ENCODE measurements around the gene TSSK6.

- TF ChIP-seq CTCF (IDR thresholded peaks at IDR 0.05) = no peak
- TF ChIP-seq EZH2 (IDR thresholded peaks at IDR 0.05) = no peak
- no peak for TF ChIP-seq EZH2phosphoT487 (IDR thresholded peaks at IDR 0.05)
Observed at GRCh38 chr19:19513682-19514081, 1.7 kb downstream of the TSSK6 start.
